GM19467 (cell line): ENCODE data around the gene RAX2.
A peak's percentile ranks its signal among the peaks of the same experiment; 100 is the strongest.
"Not testable (repeated sequence)": the region's sequence is repeated elsewhere in the genome, so short reads cannot be mapped to it uniquely, and the experiment has no call there.

Experiments used
- ATAC-seq: cut with Tn5 transposase; IDR thresholded peaks from one replicate; pipeline ENCODE4 v1.9.1; 2021; ENCODE audit warnings: mild to moderate bottlenecking, moderate library complexity; ENCODE audit not compliant: unreplicated experiment

Gene RAX2

GRCh38 chr19:3762130-3762473 is 9.9 kb downstream of the RAX2 start:
- no peak for ATAC-seq

- ATAC-seq: peak; percentile 41
These were observed 10.5 kb downstream of the RAX2 start, which contains the start of gene APBA3 for GRCh38 chr19:3761382-3762129. TSS of gene APBA3 (minus strand) at chr19:3761692. CDS start at chr19:3760264, 1,428 bp downstream.

GRCh38 chr19:3760871-3761361 is 11.1 kb downstream of the RAX2 start:
- ATAC-seq: no peak

- ATAC-seq: no peak
These were observed 12.4 kb downstream of the RAX2 start for GRCh38 chr19:3759482-3760254.

DNA sequence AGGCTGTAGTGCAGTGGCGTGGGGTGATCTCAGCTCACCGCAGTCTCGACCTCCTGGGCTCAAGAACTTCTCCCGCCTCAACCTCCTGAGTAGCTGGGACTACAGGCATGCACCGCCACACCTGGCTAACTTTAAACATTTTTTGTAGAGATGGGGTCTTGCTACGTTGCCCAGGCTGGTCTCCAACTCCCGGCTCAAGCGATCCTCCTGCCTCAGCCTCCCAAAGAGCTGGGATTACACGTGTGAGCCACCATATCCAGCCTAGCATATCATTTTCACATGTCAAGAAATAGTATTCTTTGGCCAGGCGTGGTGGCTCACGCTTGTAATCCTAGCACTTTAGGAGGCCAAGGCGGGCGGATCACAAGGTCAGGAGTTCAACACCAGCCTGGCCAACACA is 13.7 kb downstream of the RAX2 start:
- not testable (repeated sequence) for ATAC-seq

DNA sequence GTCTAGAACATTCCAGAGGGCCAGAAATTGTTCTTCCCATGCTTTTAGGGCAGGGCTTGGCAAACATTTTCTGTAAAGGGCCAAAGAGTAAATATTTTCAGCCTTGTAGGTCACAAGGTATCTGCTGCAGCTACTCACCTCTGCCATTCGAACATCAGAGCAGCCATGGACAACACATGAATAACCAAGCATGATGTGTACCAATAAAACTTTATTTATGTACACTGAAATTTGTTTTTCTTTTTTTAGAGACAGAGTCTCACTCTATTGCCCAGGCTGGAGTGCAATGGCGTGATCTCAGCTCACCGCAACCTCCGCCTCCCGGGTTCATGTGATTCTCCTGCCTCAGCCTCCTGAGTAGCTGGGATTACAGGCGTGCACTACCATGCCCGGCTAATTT is 14.3 kb downstream of the RAX2 start:
- not testable (repeated sequence) for ATAC-seq

GRCh38 chr19:3753631-3754410 is 18.2 kb downstream of the RAX2 start:
- no peak for ATAC-seq

DNA sequence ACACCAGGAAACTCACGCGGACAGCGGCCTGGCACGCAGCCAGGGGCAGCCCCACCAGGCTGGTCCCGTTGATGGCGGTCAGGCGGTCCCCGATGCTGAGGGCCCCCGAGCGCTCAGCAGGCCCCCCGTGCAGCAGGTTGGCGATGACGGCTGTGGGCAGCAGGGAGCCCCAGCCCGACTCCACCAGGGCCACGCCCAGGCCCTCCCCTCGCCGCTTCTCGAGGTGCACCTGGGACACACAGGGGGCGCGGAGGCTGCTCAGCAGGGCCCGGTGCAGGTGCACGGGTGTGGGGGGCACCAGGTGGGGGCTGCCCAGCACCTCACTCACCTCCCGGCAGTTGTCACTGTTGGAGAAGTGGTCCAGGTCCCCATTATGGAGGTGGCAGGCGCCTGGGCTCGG is 19.5 kb downstream of the RAX2 start:
- ATAC-seq: no peak

DNA sequence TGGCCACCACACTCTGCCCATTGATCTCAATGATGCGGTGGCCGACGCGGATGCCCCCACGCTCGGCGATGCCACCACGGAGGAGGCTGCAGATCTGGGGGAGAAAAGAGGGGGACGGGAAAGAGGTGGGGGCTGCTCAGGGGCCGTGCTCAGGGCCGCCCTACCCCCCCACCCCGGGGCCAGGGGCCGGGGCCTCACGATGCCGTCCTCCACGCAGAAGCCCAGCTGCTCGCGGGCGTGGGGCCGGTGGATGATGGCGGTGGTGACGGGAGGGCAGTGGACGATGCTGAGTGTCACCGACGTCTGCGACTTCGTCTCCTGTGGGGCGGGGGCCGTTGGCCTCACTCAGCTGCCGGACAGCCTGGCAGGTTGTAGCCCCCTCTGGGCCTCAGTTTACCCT is 20.8 kb downstream of the RAX2 start:
- no peak for ATAC-seq

- ATAC-seq: no peak
These were observed 21.8 kb downstream of the RAX2 start for GRCh38 chr19:3750211-3750610.

DNA sequence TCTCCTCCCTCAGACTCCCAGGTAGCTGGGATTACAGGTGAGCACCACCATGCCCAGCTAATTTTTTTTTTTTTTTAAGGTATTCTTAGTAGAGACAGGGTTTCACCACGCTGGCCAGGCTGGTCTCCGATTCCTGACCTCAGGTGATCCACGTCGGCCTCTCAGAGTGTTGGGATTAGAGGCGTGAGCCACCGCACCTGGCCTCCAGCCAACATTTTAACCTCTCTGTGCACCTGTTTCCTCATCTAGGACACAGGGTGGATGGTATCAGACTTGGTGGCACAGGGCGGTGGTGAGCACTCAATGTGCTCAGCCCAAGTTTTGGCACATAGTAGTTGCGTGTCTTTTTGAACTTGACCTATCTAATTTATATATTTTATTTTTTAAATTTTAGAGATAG is 23.1 kb downstream of the RAX2 start:
- no peak for ATAC-seq

GRCh38 chr19:3746371-3747056 is 25.5 kb downstream of the RAX2 start:
- ATAC-seq: no peak

GRCh38 chr19:3745363-3746045 is 26.5 kb downstream of the RAX2 start:
- ATAC-seq: no peak

DNA sequence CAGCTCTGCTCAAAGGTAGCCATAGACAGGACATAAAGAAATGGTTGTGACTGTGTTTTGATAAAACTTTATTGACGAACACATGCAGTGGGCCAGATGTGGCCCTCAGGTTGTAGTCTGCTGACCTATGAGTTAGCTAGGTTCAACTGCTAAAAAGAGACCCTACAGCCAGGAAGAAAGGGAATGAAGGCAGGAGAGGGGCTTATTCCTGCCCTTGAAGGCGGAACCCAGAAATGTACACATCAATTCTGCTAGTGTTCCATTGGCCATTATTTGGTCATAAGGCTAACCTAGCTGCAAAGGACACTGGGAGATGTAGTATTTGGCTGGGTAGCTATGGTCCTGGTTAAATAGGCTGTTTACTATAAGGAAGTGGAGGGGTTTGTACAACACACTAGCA is 28.5 kb downstream of the RAX2 start:
- ATAC-seq: no peak

DNA sequence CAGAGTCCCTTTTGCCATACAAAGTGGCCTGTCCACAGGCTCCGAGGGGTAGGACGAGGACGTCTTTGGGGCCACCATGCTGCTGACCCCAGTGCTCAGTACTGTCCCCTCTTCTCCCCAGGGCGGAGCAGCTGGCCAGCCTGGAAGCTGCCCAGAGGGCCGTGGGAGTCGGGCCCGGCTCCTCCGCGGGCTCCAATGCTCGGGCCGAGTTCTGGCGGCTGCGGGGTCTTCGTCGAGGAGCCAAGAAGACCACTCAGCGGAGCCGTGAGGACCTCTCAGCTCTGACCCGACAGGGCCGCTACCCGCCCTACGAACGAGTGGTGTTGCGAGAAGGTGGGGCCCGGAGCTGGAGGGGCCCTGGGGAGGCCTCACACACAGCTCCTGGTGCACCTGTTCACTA is 31.6 kb downstream of the RAX2 start:
- ATAC-seq: no peak

GRCh38 chr19:3738477-3739220 is 33.4 kb downstream of the RAX2 start:
- ATAC-seq: no peak

- ATAC-seq: no peak
These were observed 34.4 kb downstream of the RAX2 start for GRCh38 chr19:3737487-3738205.

DNA sequence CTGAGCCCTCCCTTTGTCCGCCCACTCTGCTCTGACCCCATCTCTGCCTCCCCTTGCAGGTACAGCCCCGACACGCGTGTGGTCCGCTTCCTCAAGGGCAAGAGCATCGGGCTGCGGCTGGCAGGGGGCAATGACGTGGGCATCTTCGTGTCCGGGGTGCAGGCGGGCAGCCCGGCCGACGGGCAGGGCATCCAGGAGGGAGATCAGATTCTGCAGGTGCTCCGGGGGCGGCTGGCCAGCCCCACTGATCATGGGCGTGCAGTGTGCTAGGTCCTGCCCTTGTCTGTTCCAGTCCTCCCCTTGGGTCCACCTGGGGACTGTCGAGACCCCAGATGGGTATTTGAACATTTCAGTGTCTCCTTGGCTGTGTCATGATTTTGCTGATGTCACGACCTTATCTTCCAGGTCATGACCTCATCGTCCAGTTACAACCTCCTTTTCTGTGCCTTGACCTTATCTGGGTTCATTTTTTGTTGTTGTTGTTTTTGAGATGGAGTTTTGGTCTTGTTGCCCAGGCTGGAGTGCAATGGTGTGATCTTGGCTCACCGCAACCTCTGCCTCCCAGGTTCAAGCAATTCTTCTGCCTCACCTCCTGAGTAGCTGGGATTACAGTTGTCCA is 35.8 kb downstream of the RAX2 start:
- no peak for ATAC-seq

GRCh38 chr19:3734310-3734600 is 37.8 kb downstream of the RAX2 start:
- no peak for ATAC-seq
